Testis (tissue), 3 donors: Measurements from ENCODE around the gene MDFIC. TPM values are rescaled to one million over a fixed set of nuclear protein-coding genes. Genes with fewer than 3 reads are reported as not detected.
A peak's percentile ranks its signal among the peaks of the same experiment; 100 is the strongest.

Experiments
- DNase-seq: peaks from one replicate; pipeline ENCODE4 v3.0.0-alpha.2; 2019
- H3K27ac ChIP-seq, 2 donors: fragments of 200-600 bp; sonication (generic); one replicate each; pipeline ENCODE4 v1.5.1; 2019
- H3K27me3 ChIP-seq: fragments of 200-600 bp; sonication (generic); one replicate; pipeline ENCODE4 v1.5.1; 2019
- H3K36me3 ChIP-seq: fragments of 200-600 bp; sonication (generic); one replicate; pipeline ENCODE4 v1.5.1; 2017; ENCODE audit warnings: low read depth; ENCODE audit errors: missing control alignments
- H3K4me1 ChIP-seq: fragments of 200-600 bp; sonication (generic); one replicate; pipeline ENCODE4 v1.5.1; 2019
- H3K4me3 ChIP-seq, 2 donors: fragments of 200-600 bp; sonication (generic); one replicate each; pipeline ENCODE4 v1.5.1; 2017 to 2019
- H3K9me3 ChIP-seq: fragments of 200-600 bp; sonication (generic); one replicate; pipeline ENCODE4 v1.5.1; 2017
- POLR2A ChIP-seq: fragments of 450-650 bp; IDR thresholded peaks from one replicate; pipeline ENCODE4 v1.6.1; 2017; ENCODE audit warnings: antibody characterized with exemption, mild to moderate bottlenecking, moderate library complexity
- WGBS, 2 donors: methylation state at CpG; one replicate each; pipeline ENCODE4 v1.1.5; 2018; 5-methylcytosine and 5-hydroxymethylcytosine counted together
- intact Hi-C: fragments of 100-400 bp; cut with DNase I; formaldehyde crosslinking; loops from one replicate; pipeline ENCODE4 v1.15.1; 2023; ENCODE audit warnings: low total_unique reads
- polyA plus RNA-seq: library from polyadenylated mRNA; stranded (reverse); fragments of 350-450 nt; fragmentation: Illumina TruSeq; extraction: RNeasy Lipid Tissue Mini Kit (QIAGEN cat#74804); gene quantifications from one replicate; pipeline ENCODE4 v1.2.3, GENCODE V29; 2014; ENCODE audit warnings: low read depth, low replicate concordance; ENCODE audit not compliant: insufficient read depth
- total RNA-seq, 2 donors: library from RNA; depleted of rRNA; stranded (reverse); fragments of >200 nt; gene quantifications; one replicate each; pipeline ENCODE4 v1.2.3, GENCODE V29; 2016
- TF ChIP-seq, protein P1 (sequence below), 3 experiments: fragments of 450-650 bp in 2 of 3; fragments of 200-600 bp in 1 of 3; sonication (generic) in 1 of 3; IDR thresholded peaks; one replicate each; pipeline ENCODE4 v1.5.1; 2016 to 2019; ENCODE audit warnings: antibody characterized with exemption in 3 of 3, mild to moderate bottlenecking in 2 of 3, moderate library complexity in 1 of 3

MDFIC gene
- total and polyA plus RNA-seq, 3 donors from 2014 or later, result 5.8 to 7.6 (median 6.1) TPM

DNA sequence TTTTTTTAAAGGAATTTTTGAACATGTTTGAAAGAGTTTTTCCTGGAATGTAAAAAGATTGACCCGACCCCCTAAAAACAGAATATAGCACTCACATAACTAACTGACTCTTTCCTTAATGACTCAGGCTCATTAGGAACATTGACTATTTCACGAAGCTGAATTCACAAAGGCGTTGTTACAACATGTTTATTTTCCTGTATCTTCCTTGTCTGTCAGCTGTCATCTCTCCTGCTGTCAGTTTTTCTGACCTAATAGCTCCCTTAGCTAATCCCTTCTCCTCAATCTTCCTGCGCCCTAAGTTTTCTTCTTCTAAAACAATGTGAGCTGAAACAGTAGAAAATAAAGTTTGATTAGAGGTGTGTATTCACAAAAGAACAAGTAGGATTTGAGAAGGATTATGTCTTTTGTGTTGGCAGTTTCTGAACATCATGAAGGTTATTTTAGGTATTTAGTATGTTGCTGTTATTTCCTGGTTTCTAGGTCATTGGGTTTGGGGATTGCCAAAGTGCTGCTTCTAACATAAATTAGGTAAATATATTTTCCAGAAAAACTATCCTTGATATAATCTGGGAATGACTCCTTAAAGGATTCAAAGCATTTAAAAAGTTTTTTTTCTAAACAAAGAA lies 4.6 kb upstream of the MDFIC start:
- 76 to 83% methylated on average over 4 of the region's 4 CpGs for WGBS, 2 donors
- no peak overlapping the region for H3K27ac ChIP-seq
- intact Hi-C loops, result no loop called here
- no peaks in the 10 kb centered on the region for H3K9me3 ChIP-seq
- no peak for TF ChIP-seq POLR2A
- TF ChIP-seq, protein P1, sequence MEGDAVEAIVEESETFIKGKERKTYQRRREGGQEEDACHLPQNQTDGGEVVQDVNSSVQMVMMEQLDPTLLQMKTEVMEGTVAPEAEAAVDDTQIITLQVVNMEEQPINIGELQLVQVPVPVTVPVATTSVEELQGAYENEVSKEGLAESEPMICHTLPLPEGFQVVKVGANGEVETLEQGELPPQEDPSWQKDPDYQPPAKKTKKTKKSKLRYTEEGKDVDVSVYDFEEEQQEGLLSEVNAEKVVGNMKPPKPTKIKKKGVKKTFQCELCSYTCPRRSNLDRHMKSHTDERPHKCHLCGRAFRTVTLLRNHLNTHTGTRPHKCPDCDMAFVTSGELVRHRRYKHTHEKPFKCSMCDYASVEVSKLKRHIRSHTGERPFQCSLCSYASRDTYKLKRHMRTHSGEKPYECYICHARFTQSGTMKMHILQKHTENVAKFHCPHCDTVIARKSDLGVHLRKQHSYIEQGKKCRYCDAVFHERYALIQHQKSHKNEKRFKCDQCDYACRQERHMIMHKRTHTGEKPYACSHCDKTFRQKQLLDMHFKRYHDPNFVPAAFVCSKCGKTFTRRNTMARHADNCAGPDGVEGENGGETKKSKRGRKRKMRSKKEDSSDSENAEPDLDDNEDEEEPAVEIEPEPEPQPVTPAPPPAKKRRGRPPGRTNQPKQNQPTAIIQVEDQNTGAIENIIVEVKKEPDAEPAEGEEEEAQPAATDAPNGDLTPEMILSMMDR (IDR thresholded peaks at IDR 0.05), result no peak
- H3K27me3 ChIP-seq, result no peaks in the 10 kb centered on the region
- no peaks in the 10 kb centered on the region for H3K36me3 ChIP-seq
- no peak for DNase-seq
- no peaks in the 10 kb centered on the region for H3K4me1 ChIP-seq
- no peak overlapping the region for H3K4me3 ChIP-seq

DNA sequence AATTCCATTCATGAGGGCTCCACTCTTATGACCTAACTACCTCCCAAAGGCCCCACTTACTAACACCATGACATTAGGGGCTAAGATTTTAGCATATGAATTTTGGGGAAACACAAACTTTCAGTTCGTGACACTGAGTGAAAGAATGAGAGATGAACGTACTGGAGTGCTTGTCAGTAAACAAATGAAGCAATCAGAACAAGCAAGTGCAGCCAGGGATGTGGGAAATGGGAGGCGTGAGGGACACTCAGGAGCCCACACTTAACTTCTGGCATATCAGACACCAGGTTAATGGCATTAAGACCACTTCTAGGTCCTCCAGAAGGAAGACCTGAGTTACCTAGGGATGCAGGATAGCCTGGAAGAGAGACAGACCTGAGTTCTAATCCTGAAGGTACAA lies 2.3 kb upstream of the MDFIC start:
- 93 to 95% methylated on average over 3 of the region's 3 CpGs for WGBS, 2 donors
- Histone ChIP-seq H3K27me3 (no peaks in the 10 kb centered on the region), H3K36me3 (no peaks in the 10 kb centered on the region), H3K9me3 (no peaks in the 10 kb centered on the region), H3K4me3 (no peak overlapping the region), H3K27ac (no peak overlapping the region), H3K4me1 (peaks cover 3% of the 10 kb centered on the region)
- TF ChIP-seq POLR2A, result no peak
- TF ChIP-seq, protein P1 (IDR thresholded peaks at IDR 0.05), result no peak
- DNase-seq, result no peak
- intact Hi-C loops, result no loop called here

DNA sequence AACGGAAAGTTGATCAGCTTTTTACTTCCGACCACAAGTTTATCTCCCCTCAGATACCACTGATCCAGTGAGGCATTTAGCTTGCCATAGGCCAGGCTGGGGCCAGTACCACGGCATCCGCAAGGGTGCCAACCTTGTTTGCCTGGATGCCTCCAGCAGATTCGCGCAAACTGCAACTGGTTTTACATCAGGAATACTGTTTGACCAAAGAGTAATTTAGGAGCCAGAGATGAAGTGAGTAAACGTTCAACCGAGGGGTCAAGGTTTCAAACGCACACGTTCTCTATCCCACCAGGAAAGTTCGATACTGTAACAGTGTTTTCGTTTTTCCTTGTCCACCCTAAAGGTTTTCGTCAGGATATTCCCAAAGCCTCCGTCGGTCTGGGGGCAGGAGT lies 266 bp upstream of the MDFIC start:
- Histone ChIP-seq H3K27ac (peak overlapping the region in 1 of 2 donors; percentile 76), H3K27me3 (no peaks in the 10 kb centered on the region), H3K4me1 (peaks cover 3% of the 10 kb centered on the region), H3K36me3 (no peaks in the 10 kb centered on the region), H3K9me3 (no peaks in the 10 kb centered on the region), H3K4me3 (peak overlapping the region; percentile 65 to 88)
- 15 to 21% methylated on average over 15 of the region's 15 CpGs for WGBS, 2 donors
- intact Hi-C loops, result no loop called here
- DNase-seq, result peak; percentile 23
- TF ChIP-seq, protein P1 (IDR thresholded peaks at IDR 0.05), result no peak
- TF ChIP-seq POLR2A, result no peak

DNA sequence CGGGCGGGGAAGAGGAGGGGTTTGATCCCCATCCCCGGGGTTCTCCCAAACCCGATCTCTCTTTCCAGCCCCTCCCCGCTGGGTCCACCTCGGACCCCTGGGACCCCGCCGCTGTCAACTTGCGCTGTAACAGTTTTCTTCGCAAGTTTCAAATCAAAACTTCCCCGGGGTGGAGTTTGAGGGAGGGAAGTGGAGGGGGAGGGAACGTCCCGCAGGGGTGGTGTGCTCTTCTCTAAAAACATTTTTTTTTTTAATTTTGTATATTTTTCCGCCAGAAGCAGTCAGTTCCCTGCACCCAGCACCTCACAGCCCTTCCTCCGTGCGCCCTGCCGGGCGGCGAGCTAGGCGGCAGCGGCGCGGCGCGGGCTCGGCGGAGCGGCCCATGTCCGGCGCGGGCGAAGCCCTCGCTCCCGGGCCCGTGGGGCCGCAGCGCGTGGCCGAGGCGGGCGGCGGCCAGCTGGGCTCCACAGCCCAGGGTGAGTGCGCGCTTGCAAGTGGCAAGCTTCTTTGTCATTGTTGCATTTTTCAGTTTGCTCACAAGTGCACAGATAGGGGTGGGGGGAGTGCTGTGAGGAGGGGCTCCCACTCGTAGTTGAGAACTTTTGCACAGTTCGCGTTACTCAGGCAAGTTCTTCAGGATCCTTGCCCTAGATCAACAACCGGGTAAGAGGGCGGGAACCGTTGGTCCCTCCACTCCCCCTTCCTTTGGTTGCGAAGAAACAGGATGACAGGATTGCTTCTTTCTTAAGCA lies 933 bp downstream of the MDFIC start:
- intact Hi-C loops, result no loop called here
- H3K4me3 ChIP-seq, result peak overlapping the region; percentile 65 to 88
- H3K36me3 ChIP-seq, result no peaks in the 10 kb centered on the region
- peaks cover 3% of the 10 kb centered on the region for H3K4me1 ChIP-seq
- 1% methylated on average over 51 of the region's 51 CpGs for WGBS, 2 donors
- no peaks in the 10 kb centered on the region for H3K27me3 ChIP-seq
- DNase-seq, result peak; percentile 45
- no peak for TF ChIP-seq POLR2A
- TF ChIP-seq, protein P1 (IDR thresholded peaks at IDR 0.05), result no peak
- no peaks in the 10 kb centered on the region for H3K9me3 ChIP-seq
- peak overlapping the region; percentile 73 to 76 for H3K27ac ChIP-seq
